CD14-positive monocyte (primary cell): Measurements from ENCODE around the gene COL15A1. TPM values are rescaled to one million over a fixed set of nuclear protein-coding genes. Genes with fewer than 3 reads are reported as not detected.

ENCODE experiments used
- DNase-seq, 3 donors: peaks; one replicate each; pipeline ENCODE4 v3.0.0-alpha.2; 2011 to 2022
- H2AFZ ChIP-seq: 2 replicates; pipeline ENCODE4 v1.6.0; 2012; ENCODE audit warnings: mild to moderate bottlenecking, low read depth, low read length, inconsistent platforms; ENCODE audit not compliant: insufficient read depth, poor library complexity, severe bottlenecking
- H3K27ac ChIP-seq, 2 donors: 1 replicate in 1 of 2; 2 replicates in 1 of 2; pipeline ENCODE4 v1.5.1; 2012 to 2013; ENCODE audit warnings: low read length in 2 of 2, control low read depth in 1 of 2, inconsistent platforms in 1 of 2, low read depth in 1 of 2, mild to moderate bottlenecking in 1 of 2
- H3K27me3 ChIP-seq, 2 donors: one replicate each; pipeline versions ENCODE4 v1.6.0 to v1.6.1; 2011 to 2013; ENCODE audit warnings: low read length in 2 of 2; ENCODE audit not compliant: control insufficient read depth in 2 of 2, insufficient read depth in 2 of 2
- H3K36me3 ChIP-seq, 2 donors: replicated peaks in 1 of 2; 1 replicate in 1 of 2; 2 replicates in 1 of 2; pipeline versions ENCODE4 v1.5.1 to v1.6.1; 2012 to 2013; ENCODE audit warnings: low read length in 2 of 2, control low read depth in 1 of 2, inconsistent platforms in 1 of 2, mild to moderate bottlenecking in 1 of 2; ENCODE audit not compliant: insufficient read depth in 2 of 2, control insufficient read depth in 1 of 2
- H3K4me1 ChIP-seq, 2 donors: 1 replicate in 1 of 2; 2 replicates in 1 of 2; pipeline versions ENCODE4 v1.5.1 to v1.6.1; 2012 to 2013; ENCODE audit warnings: low read length in 2 of 2, control low read depth in 1 of 2, inconsistent platforms in 1 of 2, mild to moderate bottlenecking in 1 of 2, moderate library complexity in 1 of 2; ENCODE audit not compliant: insufficient read depth in 2 of 2, control insufficient read depth in 1 of 2
- H3K4me2 ChIP-seq: replicated peaks from 2 replicates; pipeline ENCODE3; 2012; ENCODE audit warnings: low read length, moderate library complexity, mild to moderate bottlenecking; ENCODE audit not compliant: poor library complexity, severe bottlenecking; ENCODE audit errors: extremely low read depth
- H3K4me3 ChIP-seq, 3 experiments: fragments of 200-600 bp in 1 of 3; sonication (generic) in 1 of 3; replicated peaks in 1 of 3; 1 replicate in 2 of 3; 2 replicates in 1 of 3; pipeline ENCODE4 v1.5.1; 2011 to 2013; ENCODE audit warnings: low read length in 3 of 3, mild to moderate bottlenecking in 3 of 3, control low read depth in 2 of 3, low read depth in 2 of 3, inconsistent platforms in 1 of 3, moderate library complexity in 1 of 3
- H3K79me2 ChIP-seq: 2 replicates; pipeline ENCODE4 v1.6.0; 2012; ENCODE audit warnings: mild to moderate bottlenecking, control low read depth, inconsistent platforms, low read length, moderate library complexity; ENCODE audit not compliant: insufficient read depth
- H3K9ac ChIP-seq: 2 replicates; pipeline ENCODE4 v1.6.0; 2017; ENCODE audit warnings: low read length, mild to moderate bottlenecking; ENCODE audit not compliant: insufficient read depth, poor library complexity, severe bottlenecking
- H3K9me3 ChIP-seq, 2 donors: replicated peaks in 1 of 2; 1 replicate in 1 of 2; 2 replicates in 1 of 2; pipeline versions ENCODE4 v1.5.1 to v1.6.1; 2012 to 2013; ENCODE audit warnings: low read length in 2 of 2, control low read depth in 1 of 2; ENCODE audit not compliant: control insufficient read depth in 1 of 2, insufficient read depth in 1 of 2
- H4K20me1 ChIP-seq: 2 replicates; pipeline ENCODE4 v1.6.0; 2012; ENCODE audit warnings: mild to moderate bottlenecking, low read length, control low read depth, moderate library complexity; ENCODE audit not compliant: insufficient read depth
- H3K27ac Mint-ChIP-seq, 7 donors: one replicate each; pipeline ENCODE4 v1.8.0; 2020; ENCODE audit warnings: mild to moderate bottlenecking in 7 of 7, mixed read lengths in 7 of 7, moderate library complexity in 6 of 7, inconsistent platforms in 2 of 7
- H3K27me3 Mint-ChIP-seq, 3 donors: one replicate each; pipeline ENCODE4 v1.8.0; 2021 to 2022; ENCODE audit warnings: low read depth in 3 of 3, mild to moderate bottlenecking in 3 of 3, mixed read lengths in 3 of 3, moderate library complexity in 3 of 3, inconsistent platforms in 1 of 3
- H3K36me3 Mint-ChIP-seq, 2 donors: one replicate each; pipeline ENCODE4 v1.8.0; 2020; ENCODE audit warnings: mixed read lengths in 2 of 2, inconsistent platforms in 1 of 2, mild to moderate bottlenecking in 1 of 2
- H3K4me1 Mint-ChIP-seq: one replicate; pipeline ENCODE4 v1.8.0; 2020; ENCODE audit warnings: mild to moderate bottlenecking, mixed read lengths
- H3K4me3 Mint-ChIP-seq, 2 donors: one replicate each; pipeline ENCODE4 v1.8.0; 2020; ENCODE audit warnings: mild to moderate bottlenecking in 2 of 2, mixed read lengths in 2 of 2, moderate library complexity in 1 of 2
- H3K9me3 Mint-ChIP-seq, 7 donors: one replicate each; pipeline ENCODE4 v1.8.0; 2020 to 2022; ENCODE audit warnings: mixed read lengths in 7 of 7, mild to moderate bottlenecking in 6 of 7, moderate library complexity in 6 of 7, inconsistent platforms in 2 of 7
- WGBS: methylation state at CpG from one replicate; pipeline ENCODE4 v1.1.5; 2013; ENCODE audit warnings: missing lambda C conversion rate; ENCODE audit not compliant: insufficient coverage; 5-methylcytosine and 5-hydroxymethylcytosine counted together
- intact Hi-C, 2 donors: fragments of 100-400 bp; cut with micrococcal nuclease; formaldehyde crosslinking; loops; one replicate each; pipeline versions ENCODE4 v1.15.0 to v1.15.1; 2023
- polyA plus RNA-seq, 3 donors: library from polyadenylated mRNA; depleted of rRNA in 1 of 3; unstranded in 2 of 3; stranded (reverse) in 1 of 3; fragments of 300-500 nt in 2 of 3; fragments of >200 nt in 1 of 3; fragmentation: Illumina TruSeq in 2 of 3; gene quantifications; 1 replicate in 2 of 3; 2 replicates in 1 of 3; pipeline ENCODE4 v1.2.3, GENCODE V29; 2012 to 2021
- TF ChIP-seq, protein P1 (sequence below): fragments of 200-600 bp; IDR thresholded peaks from one replicate; pipeline ENCODE4 v1.8.0; 2022; ENCODE audit warnings: antibody characterized with exemption, mild to moderate bottlenecking

COL15A1 gene
- polyA plus RNA-seq, 3 donors: 0.03 to 0.14 (median 0.11) TPM

DNA sequence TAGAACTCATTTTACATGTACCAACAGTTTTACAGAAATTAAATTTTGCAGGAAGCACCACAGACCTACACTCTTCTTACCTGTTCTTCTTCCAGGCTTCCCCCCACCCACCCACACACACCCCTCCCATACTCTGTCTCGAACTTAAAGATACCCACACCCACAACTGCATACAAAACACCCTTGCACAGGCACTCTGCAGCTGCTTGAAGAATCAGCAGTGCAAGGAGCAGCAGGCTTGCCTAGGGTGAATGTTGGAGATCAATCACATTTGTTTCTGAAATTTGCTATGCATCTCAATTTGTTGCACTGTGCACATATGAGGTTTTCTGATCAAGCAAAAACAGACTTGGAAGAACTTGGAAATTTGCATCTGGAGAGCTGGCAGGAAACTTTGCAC, 83.7 kb downstream of the COL15A1 start:
- H3K79me2 ChIP-seq: no peaks in the 10 kb centered on the region
- Mint-ChIP-seq H3K4me3 (no peak overlapping the region), H3K9me3 (peaks cover 0 to 2% (median 0%) of the 10 kb centered on the region in 7 donors), H3K4me1 (peaks cover 28% of the 10 kb centered on the region), H3K27me3 (peaks cover 15 to 25% (median 25%) of the 10 kb centered on the region in 3 donors), H3K27ac (no peak overlapping the region), H3K36me3 (peaks cover 0 to 2% of the 10 kb centered on the region in 2 donors)
- H3K36me3 ChIP-seq: no peaks in the 10 kb centered on the region
- H3K27ac ChIP-seq: no peak overlapping the region
- H3K27me3 ChIP-seq: peaks cover 0 to 10% of the 10 kb centered on the region in 2 donors
- no peak overlapping the region for H3K4me2 ChIP-seq
- DNase-seq: no peak
- H3K9ac ChIP-seq: no peak overlapping the region
- no peak overlapping the region for H2AFZ ChIP-seq
- TF ChIP-seq, protein P1, sequence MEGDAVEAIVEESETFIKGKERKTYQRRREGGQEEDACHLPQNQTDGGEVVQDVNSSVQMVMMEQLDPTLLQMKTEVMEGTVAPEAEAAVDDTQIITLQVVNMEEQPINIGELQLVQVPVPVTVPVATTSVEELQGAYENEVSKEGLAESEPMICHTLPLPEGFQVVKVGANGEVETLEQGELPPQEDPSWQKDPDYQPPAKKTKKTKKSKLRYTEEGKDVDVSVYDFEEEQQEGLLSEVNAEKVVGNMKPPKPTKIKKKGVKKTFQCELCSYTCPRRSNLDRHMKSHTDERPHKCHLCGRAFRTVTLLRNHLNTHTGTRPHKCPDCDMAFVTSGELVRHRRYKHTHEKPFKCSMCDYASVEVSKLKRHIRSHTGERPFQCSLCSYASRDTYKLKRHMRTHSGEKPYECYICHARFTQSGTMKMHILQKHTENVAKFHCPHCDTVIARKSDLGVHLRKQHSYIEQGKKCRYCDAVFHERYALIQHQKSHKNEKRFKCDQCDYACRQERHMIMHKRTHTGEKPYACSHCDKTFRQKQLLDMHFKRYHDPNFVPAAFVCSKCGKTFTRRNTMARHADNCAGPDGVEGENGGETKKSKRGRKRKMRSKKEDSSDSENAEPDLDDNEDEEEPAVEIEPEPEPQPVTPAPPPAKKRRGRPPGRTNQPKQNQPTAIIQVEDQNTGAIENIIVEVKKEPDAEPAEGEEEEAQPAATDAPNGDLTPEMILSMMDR: no peak
- no peaks in the 10 kb centered on the region for H4K20me1 ChIP-seq
- no CpG with 5 or more reads among the region's 1 CpG for WGBS
- peaks cover 21 to 24% of the 10 kb centered on the region in 2 donors for H3K4me1 ChIP-seq
- H3K4me3 ChIP-seq: no peak overlapping the region
- intact Hi-C loops: no loop called here
- H3K9me3 ChIP-seq: no peaks in the 10 kb centered on the region

DNA sequence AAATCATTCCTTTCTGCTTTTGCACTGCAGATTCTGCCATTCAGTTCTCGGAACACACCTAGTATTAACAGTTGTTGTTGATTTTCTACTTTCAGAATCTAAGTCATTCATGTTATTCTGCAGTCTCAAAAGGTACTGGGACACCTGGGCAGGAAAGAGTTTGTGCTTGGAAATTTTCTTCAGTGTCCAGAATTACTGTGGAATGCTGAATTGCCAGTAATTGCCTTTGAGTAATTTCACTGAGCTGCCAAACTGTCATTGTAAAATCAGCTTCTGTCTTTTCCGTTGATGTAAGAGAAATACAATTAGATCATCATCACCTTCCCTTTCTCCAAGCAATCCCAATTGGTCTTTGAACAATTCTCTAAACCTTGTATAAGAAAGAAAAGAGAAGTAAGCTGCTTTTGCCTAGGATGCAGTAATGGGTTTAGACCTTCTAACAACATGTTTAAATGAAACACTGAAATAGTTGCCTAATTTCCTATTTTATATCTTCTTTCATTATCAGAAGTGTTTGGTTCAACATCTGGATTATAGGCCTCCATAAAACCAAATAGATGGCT, 85.5 kb downstream of the COL15A1 start:
- peaks cover 17 to 27% (median 21%) of the 10 kb centered on the region in 3 donors for H3K27me3 Mint-ChIP-seq
- H3K9me3 ChIP-seq: no peaks in the 10 kb centered on the region
- intact Hi-C loops: no loop called here
- TF ChIP-seq, protein P1: no peak
- H3K4me3 ChIP-seq: no peak overlapping the region
- H3K27ac Mint-ChIP-seq: no peak overlapping the region
- no peaks in the 10 kb centered on the region for H4K20me1 ChIP-seq
- H3K4me1 ChIP-seq: peaks cover 33 to 34% of the 10 kb centered on the region in 2 donors
- DNase-seq: peak in 2 of 3 donors; percentile 18 to 42
- H3K4me1 Mint-ChIP-seq: peaks cover 43% of the 10 kb centered on the region
- H3K9me3 Mint-ChIP-seq: no peaks in the 10 kb centered on the region
- H3K27ac ChIP-seq: no peak overlapping the region
- H3K79me2 ChIP-seq: no peaks in the 10 kb centered on the region
- peaks cover 3 to 5% of the 10 kb centered on the region in 2 donors for H3K27me3 ChIP-seq
- H3K4me2 ChIP-seq: no peak overlapping the region
- H3K9ac ChIP-seq: no peak overlapping the region
- no CpG with 5 or more reads among the region's 2 CpGs for WGBS
- peaks cover 0 to 3% of the 10 kb centered on the region in 2 donors for H3K36me3 Mint-ChIP-seq
- H3K4me3 Mint-ChIP-seq: no peak overlapping the region
- no peak overlapping the region for H2AFZ ChIP-seq
- no peaks in the 10 kb centered on the region for H3K36me3 ChIP-seq
